HS-27A (cell line): Measurements from ENCODE around the gene MYO19.
A peak's percentile ranks its signal among the peaks of the same experiment; 100 is the strongest.
"Not testable (repeated sequence)": the region's sequence is repeated elsewhere in the genome, so short reads cannot be mapped to it uniquely, and the experiment has no call there.

ENCODE experiments used
- DNase-seq: peaks from one replicate; pipeline ENCODE4 v3.0.0-alpha.2; 2012; ENCODE audit warnings: low read depth, missing footprints

Gene MYO19

GRCh38 chr17:36498560-36499300 is 35.9 kb downstream of the MYO19 start:
- DNase-seq = no peak

- DNase-seq = no peak
These were observed 36.5 kb downstream of the MYO19 start for GRCh38 chr17:36498155-36498554.

DNA sequence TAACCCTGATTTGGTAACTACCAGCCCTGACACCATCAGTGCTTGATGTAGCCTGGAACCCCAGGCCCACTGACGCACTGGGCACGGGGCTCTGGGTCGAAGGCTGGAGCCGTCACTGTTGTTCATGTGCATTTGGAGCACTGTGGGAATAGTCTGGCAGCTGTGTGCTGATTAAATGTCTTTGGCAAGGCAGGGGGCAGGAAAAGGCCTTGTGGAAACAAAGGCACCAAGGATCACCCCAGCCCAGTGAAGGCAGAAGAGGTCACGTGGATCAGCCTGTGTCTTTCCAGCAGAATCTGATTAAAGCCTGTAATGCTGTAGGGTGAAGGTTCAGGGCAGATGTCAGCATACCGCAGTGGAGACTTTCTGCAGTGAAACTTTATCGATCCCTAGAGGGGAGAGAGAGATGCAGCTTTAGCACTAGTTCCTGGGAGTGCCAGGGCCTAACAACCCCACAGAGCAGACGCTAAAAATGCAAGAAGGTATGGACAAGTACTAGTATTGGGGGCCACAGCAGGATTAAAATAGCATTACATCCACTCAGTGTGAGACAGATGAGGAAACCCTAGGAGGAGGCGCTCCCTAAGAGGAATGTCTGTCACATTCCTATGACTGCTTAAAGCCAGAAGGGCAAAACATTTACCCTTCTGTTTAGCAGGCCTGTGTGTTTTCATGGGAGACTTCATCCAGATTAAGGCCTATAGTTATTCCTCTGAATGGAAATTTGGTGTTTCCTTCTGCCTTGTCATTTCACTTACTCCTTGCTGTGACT is 38.5 kb downstream of the MYO19 start:
- DNase-seq = no peak

DNA sequence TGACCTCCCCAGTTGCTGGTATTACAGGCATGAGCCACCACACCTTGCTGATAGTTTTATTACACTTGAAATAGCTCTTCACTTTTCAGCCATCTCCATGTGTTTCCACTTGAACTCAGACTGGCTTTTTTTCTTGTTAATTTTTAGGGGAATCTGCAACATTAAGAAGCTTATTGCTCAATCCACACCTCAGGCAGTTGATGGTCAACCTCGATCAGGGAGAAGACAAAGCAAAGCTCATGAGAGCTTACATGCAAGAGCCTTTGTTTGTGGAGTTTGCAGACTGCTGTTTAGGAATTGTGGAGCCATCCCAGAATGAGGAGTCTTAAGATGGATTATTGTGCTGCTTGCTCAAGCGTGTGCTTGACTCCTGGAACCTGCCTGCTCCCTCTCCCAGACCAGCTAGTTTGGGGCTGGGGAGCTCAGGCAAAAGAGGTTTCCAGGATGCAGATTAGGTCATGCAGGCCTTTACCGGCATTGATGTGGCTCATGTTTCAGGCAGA is 39.5 kb downstream of the MYO19 start:
- no peak for DNase-seq

GRCh38 chr17:36494674-36495073 is 40.0 kb downstream of the MYO19 start:
- no peak for DNase-seq

- no peak for DNase-seq
These were observed 40.7 kb downstream of the MYO19 start for GRCh38 chr17:36493956-36494355.

GRCh38 chr17:36486204-36487194 is 48.2 kb downstream of the MYO19 start, which contains the start of gene ZNHIT3:
Gene ZNHIT3 (plus strand): TSS chr17:36486681. CDS start chr17:36486700, 19 bp downstream.
- peak; percentile 55 for DNase-seq

DNA sequence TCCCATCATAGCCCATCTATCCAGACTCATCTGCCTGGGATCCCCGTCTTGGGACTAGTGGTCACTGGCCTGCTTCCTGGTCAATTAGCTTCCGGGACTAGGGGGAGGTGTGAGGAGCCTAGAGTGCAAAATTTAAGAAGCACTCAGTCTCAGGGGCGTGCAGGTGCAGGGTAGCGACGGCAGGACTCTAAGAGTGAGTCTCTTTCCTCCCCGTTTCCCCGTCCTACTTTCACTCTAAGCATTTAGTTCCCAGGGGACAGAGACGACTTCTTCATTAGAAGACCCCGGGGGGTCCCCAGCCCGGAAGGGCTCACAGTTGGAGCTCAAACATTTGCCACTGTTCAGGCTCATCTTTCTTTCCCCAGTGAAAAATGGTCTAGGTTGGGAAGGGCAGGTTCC is 48.9 kb downstream of the MYO19 start:
- DNase-seq = no peak

DNA sequence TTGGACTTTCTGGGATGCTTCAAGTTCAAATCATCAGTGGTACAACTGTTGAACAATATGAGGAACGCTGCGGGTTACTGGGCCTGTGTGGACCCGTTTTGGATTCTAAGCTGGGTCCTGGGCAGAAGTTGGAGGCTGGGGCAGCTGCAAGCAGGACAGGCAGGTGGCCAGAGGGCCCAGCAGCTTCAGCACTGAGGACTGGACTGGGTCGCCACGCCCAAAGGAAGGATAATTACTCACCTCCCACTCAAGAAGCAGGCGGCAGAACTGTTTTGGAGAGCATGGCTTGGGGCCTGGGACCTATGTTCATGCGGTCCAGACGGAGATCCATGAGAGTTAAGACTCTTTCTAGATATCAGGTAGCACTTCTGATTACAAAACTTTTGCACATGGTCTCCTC is 49.6 kb downstream of the MYO19 start:
- no peak for DNase-seq

- not testable (repeated sequence) for DNase-seq
These were observed 50.6 kb downstream of the MYO19 start for GRCh38 chr17:36484021-36484420.

DNA sequence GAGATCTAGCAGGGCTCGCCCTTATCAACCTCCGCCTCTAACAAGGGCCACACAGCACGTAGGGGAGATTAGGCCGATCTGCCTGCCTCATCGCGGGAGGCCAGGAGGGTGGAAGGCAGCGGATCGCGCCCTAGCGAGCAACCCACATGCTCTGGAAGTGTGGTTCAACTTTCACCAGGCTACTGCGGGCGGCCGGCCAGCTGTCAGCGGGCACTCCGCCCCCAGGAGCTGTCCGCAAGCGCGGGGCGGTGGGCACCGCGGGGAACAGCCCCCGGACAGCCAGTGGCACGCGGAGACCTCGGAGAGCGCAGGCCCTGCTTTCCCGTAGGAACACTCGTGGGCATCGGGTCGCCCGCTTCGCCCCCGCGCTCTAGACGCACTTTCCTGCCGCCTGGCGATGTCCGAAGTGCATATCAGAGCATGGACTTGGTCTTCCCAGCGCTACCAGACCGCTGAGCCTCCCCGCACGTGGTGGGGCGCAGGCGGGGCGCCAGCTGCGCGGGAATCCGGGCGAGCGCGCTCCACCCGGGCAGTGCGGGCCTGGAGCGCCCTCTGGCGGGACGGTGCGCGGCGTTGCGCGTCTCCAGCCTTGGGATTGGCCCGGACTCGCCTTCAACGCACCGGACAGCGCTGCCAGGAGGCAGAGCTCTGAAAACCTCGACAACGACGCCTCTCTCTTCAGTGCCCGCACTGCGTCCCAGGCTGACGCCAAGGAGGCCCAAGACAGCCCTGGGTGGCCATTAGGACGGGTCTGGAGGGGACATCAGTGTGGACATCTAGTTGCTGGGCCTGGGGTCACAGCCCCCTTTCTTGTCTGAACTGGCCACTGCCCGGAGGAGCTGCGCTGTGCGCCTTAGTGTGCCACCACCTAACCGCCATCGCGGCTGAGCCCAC is 51.8 kb downstream of the MYO19 start:
- DNase-seq = peak; percentile 42

DNA sequence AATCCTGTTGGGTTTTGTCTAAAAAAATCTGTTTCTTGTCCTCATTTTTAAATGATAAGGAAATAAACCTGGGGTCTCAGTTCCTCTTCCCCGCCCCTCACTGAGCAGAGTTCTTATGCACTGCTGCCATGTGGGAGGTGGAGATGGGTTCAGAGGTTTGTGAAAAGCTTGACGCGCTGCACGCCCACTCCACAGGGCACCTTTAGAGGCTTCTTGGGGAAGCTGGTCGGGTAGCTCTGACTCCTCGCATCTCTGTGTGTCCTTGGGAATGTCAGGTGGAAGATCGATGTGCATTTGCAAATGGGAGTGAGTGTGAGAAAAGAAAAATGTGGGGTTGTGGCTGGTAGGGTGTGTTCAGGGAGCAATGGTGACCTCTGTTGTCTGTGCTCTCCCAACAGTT is 52.8 kb downstream of the MYO19 start:
- DNase-seq = no peak

- no peak for DNase-seq
These were observed 59.2 kb downstream of the MYO19 start for GRCh38 chr17:36475346-36475970.

DNA sequence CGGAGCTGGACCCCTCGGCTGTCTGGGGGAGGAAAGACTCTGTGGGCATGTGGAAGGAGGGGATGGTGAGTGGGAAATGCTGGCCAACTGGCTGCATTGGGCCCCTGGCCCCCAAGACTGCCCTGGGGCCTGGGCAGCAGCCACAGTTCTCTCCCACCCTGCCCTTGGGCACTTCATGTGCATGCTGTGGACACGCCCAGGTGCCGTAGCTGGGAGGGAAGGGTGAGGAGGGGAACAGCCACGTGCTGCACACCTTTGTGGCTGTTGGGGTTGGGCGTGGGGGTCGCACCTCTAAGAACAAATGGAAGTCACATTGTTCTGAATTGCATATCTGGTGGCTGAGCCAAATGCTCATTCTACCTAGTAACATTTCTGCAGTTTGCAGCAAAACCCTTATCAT is 60.1 kb downstream of the MYO19 start:
- no peak for DNase-seq

DNA sequence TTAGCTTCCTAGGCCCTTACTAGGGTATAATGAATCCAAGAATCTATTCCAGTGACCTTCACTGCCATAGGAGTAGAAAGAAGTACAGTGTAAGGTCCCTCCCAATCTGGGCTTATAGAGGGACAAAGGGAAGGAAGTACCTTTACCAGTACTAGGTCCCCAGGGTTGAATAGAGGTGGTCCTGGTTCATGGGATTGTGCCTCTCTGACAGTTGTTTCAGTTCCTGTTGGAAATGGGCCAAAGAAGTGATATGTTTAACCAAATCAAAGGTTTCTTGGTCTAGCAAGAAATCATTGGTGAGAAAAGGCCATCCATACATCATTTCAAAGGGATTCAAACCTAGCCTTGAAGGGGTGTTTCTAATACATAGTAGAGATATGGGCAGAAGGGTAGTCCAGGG is 64.2 kb downstream of the MYO19 start:
- no peak for DNase-seq

DNA sequence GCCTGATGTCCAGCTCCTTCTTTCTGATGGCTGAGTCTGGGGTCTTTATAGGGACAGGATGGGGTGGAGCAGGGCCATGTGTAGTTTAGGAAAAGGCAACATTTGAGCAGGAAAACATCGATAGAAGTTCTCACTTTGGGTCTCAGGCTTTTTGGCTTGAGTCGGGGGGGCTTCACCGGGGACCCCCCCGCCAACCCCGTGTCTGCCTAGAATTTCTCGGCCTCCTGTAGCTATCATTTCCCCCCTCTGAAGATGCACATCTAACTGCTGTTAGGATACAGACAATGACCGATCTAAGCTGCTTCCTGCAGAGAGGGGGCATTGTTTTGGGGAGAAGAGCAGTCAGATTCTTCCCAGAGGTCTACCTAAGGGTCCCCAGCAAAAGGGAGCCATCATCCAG is 64.9 kb downstream of the MYO19 start:
- no peak for DNase-seq

GRCh38 chr17:36468903-36469635 is 65.6 kb downstream of the MYO19 start:
- no peak for DNase-seq

GRCh38 chr17:36464765-36465088 is 69.9 kb downstream of the MYO19 start:
- no peak for DNase-seq

DNA sequence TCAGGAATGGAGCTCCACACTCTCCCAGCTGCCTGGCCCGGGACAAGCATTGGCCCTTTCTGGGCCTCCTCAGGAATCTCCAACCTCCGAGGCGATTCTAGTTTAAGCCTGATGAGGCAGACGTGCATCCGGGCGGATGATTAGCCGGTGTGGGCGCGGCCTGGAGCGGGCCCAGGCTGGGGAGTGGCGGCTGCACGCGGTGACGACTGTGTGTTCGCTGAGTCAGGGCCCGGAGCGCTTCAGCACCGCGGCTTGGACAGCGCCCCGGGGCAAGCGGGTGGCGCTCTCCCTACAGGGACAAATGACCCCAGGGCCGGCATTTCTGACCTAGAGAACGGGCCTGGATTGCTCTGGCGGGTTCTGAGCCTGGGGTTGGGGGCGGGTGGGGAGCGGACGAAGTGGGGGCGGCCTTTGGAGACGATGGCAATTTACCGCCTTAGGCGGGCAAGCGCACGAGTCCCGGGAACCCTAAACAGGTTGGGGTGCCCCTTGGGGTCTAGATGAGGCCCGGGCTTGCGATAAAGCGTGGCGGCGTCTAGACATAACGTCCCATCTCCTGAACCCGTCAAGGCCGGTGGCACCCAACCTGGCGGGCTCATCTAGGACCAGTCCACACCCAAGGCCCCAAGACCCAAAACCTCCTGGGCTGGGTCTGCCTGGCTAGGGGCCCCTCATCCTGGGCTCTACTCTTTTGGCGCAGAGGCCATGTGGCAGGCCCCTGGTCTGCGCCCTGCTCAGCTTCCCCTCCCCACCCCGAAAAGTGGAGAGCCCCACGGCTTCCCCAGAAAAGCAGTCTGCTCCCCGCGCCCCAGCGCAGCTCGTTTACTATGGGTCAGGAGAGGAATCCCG is 70.5 kb downstream of the MYO19 start:
- DNase-seq = no peak
